ENCODE data around the gene SEMA6C. TPM values are rescaled to one million over a fixed set of nuclear protein-coding genes. Genes with fewer than 3 reads are reported as not detected.

Gene SEMA6C, protein sequence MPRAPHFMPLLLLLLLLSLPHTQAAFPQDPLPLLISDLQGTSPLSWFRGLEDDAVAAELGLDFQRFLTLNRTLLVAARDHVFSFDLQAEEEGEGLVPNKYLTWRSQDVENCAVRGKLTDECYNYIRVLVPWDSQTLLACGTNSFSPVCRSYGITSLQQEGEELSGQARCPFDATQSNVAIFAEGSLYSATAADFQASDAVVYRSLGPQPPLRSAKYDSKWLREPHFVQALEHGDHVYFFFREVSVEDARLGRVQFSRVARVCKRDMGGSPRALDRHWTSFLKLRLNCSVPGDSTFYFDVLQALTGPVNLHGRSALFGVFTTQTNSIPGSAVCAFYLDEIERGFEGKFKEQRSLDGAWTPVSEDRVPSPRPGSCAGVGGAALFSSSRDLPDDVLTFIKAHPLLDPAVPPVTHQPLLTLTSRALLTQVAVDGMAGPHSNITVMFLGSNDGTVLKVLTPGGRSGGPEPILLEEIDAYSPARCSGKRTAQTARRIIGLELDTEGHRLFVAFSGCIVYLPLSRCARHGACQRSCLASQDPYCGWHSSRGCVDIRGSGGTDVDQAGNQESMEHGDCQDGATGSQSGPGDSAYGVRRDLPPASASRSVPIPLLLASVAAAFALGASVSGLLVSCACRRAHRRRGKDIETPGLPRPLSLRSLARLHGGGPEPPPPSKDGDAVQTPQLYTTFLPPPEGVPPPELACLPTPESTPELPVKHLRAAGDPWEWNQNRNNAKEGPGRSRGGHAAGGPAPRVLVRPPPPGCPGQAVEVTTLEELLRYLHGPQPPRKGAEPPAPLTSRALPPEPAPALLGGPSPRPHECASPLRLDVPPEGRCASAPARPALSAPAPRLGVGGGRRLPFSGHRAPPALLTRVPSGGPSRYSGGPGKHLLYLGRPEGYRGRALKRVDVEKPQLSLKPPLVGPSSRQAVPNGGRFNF
- total RNA-seq = 1 to 10 TPM; 3.6 to 3.8 TPM

DNA sequence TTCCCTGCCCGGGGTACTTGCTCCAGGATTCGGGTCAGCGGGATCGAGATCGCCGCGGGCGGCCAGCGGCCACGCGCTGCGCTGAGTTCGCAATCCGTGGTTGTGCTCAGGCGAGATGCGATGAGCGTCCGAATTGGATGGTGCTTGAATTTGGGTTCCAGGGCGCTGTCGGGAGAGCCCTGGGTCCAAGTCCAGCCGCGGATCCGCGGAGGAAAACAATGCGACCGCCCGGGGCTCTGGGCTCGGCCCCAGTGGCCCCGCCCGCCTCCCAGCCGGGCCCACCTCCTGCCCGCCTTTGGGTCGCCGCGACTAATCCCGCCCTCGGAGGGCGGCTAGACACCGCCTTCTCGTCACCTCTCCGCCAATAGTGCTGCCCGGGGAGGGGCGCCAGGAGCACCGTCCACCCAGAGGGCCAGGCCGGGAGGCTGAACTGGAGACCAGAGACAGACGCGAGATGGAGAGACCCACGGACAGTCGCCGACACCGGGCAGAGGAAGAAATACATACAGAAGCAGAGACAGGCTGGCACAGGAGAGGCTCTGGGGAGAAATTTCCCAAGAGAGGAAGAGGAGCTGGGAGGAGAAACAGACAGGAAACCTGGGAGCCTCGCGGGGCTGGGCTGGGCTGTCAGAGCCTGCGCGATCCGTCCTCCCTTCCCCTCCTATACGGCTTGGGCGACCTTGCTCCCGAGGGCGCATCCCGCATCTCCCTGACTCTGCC, at the start of gene SEMA6C:
Gene SEMA6C, minus strand, starts transcription at position 220 of the 720 bp plus-strand sequence. CDS start 4,010 bp downstream, outside the sequence.

DNA sequence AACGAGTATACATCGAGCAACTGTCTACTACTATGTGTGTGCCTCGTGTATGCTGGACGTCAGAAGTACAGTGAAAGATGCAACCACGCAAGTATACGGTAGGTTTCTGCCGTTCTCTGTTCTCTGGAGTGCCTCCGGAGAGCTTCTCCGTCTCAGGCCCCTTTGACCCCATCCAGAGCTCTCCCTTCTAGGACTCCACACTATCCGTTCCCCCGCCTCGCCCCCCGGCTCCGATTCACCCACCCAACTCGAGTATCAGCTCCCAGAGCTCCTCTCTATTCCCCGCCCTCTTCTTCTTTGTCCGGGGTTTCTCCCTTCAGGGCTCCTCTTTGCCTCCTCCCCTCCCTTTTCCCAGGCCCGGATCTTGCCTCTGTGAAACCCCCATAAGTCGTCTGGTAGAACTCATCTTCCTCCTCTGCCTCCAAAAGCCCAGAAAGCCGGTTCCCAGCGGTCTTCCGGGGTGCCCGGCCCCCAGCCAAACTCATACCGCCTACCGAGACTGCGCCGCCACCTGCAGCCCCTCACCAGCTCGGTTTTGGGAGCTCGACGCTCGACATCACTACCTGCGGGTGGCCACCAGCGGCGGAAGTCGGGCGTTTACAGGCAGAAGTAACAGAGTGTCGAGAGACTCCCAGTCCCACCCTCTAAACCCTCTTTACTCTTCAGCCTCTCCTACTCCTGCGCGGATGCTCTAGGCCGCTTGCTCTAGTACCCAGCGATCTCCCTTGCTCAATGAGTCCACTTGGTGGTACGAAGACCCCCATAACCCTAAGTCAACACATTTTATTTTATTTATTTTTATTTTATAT, 43.4 kb upstream of the SEMA6C start, which contains the start of gene VPS72:
Gene VPS72, minus strand, starts transcription at position 561 of the 809 bp plus-strand sequence. Its CDS starts 76 bp downstream, at position 485.

DNA sequence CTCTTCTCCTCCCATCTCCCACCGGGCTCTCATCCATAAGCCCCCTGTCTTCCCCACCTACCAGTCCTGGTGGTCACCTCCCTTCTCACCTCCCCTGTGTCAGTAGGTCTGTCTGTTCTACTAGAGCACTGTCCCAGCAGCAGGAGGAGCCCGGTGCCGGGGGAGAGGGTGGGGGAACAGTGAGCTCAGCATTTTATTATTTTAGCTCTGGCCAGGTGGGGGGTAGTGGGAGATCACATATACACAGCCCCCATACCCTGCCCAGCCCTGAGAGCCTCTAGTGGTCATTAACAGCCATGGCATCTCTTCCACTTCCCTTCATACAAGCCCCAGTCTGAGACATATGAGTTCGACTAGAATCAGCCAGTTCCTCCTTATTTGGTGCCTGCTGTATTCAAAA, 29.4 kb upstream of the SEMA6C start, which contains the start of gene TMOD4:
Gene TMOD4, minus strand, starts transcription at position 119 of the 400 bp plus-strand sequence. CDS start 1,106 bp downstream, outside the sequence.

DNA sequence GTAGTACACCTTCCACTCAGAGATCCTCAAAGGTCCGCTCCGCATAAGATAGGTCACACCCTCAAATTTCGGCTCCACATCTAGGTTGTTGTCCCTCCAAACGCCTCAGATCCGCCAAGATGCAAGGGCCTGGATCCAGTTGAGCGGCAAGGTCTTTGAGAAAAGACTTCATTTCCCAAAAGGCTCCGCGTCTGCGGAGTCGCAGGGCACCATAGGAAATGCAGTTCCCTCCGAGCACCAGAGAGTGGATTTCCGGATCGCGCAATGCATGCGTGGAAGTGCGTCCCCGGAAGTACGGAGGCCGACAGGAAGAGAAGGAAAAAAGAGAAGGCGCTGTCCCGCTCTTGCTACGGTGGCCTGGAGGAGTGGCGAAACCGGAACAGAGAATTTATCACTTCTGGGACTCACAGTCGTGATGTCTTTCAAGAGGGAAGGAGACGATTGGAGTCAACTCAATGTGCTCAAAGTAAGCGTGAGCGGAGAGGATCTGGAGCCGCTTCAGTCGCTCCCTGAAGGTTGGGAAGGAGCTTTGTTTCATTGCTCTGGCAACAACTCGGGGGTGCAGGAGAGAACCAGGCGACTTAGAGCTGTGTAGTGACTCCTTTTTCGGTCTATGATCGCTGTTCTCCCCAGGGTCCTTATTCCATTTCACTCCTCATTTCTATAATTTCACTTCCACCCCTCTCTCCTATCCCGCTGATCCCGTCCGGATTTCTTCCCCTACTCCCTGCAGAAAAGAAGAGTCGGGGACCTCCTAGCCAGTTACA, 19.5 kb upstream of the SEMA6C start, which contains the start of the genes LYSMD1 and SCNM1:
Gene LYSMD1, minus strand, starts transcription at position 165 of the 767 bp plus-strand sequence. CDS start 644 bp downstream, outside the sequence.
Gene SCNM1, plus strand, starts transcription at position 407 of the 767 bp plus-strand sequence. Its CDS starts 9 bp downstream, at position 416.

DNA sequence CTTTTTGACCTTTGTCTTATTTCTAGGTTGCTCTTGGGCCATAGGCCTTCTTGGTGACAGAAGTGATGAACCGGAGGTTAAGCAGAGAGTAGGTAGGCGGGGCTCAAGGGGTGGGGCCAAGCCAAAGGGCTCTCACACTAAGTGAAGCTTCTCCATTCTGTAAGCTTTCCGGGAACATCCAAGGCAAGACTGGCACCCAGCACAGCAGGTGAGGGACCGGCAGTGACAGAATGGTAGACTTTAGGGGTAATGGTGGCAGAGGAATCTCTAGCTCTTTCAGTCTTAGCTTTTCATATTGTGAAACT, 10.0 kb upstream of the SEMA6C start, which contains the start of gene TNFAIP8L2:
Gene TNFAIP8L2, plus strand, starts transcription at position 135 of the 305 bp plus-strand sequence. CDS start 2,049 bp downstream, outside the sequence.

Other genes with a start within 250 kb of the SEMA6C start
- 10 to 100 TPM; 53.5 to 59.7 TPM for gene SETDB1, start 220.3 kb downstream of the SEMA6C start, total RNA-seq
- gene CERS2, start 171.8 kb downstream of the SEMA6C start, total RNA-seq = 100 to 1,000 TPM; 152 to 153 TPM
- not detected for gene ANXA9, start 164.3 kb downstream of the SEMA6C start, total RNA-seq
- gene MINDY1, start 139.7 kb downstream of the SEMA6C start, total RNA-seq = 10 to 100 TPM; 37.4 to 37.7 TPM
- 10 to 100 TPM; 18.5 to 20.5 TPM for gene PRUNE1, start 138.2 kb downstream of the SEMA6C start, total RNA-seq
- gene BNIPL, start 110.0 kb downstream of the SEMA6C start, total RNA-seq = 1 to 10 TPM; 1.0 to 1.1 TPM
- gene C1orf56, start 98.9 kb downstream of the SEMA6C start, total RNA-seq = 1 to 10 TPM; 1.2 to 1.4 TPM
- 100 to 1,000 TPM; 362 to 368 TPM for gene CDC42SE1, start 87.0 kb downstream of the SEMA6C start, total RNA-seq
- 1 to 10 TPM; 4.0 to 4.1 TPM for gene MLLT11, start 86.2 kb downstream of the SEMA6C start, total RNA-seq
- 10 to 100 TPM; 27.7 to 30.6 TPM for gene GABPB2, start 75.9 kb downstream of the SEMA6C start, total RNA-seq
- gene TNFAIP8L2, start 10.0 kb upstream of the SEMA6C start, total RNA-seq = 10 to 100 TPM; 41.8 to 42.4 TPM
- gene LYSMD1, start 19.3 kb upstream of the SEMA6C start, total RNA-seq = 1 to 10 TPM; 2.7 to 3.1 TPM
- gene SCNM1, start 19.5 kb upstream of the SEMA6C start, total RNA-seq = 10 to 100 TPM; 59.5 to 61.1 TPM
- 1 to 10 TPM; 3.2 to 4.4 TPM for gene TMOD4, start 29.4 kb upstream of the SEMA6C start, total RNA-seq
- 10 to 100 TPM; 74.6 to 77.0 TPM for gene VPS72, start 43.6 kb upstream of the SEMA6C start, total RNA-seq
- 10 to 100 TPM; 57.7 to 59.3 TPM for gene PIP5K1A, start 51.9 kb upstream of the SEMA6C start, total RNA-seq
- 100 to 1,000 TPM; 163 to 173 TPM for gene PSMD4, start 108.1 kb upstream of the SEMA6C start, total RNA-seq
- gene ZNF687, start 135.7 kb upstream of the SEMA6C start, total RNA-seq = 10 to 100 TPM; 27.7 to 27.9 TPM
- 10 to 100 TPM; 65.2 to 65.6 TPM for gene PI4KB, start 180.8 kb upstream of the SEMA6C start, total RNA-seq
- 10 to 100 TPM; 66.6 to 69.5 TPM for gene RFX5, start 200.6 kb upstream of the SEMA6C start, total RNA-seq
- gene SELENBP1, start 226.1 kb upstream of the SEMA6C start, total RNA-seq = not detected

Data from activated naive CD4-positive, alpha-beta T cell treated with anti-CD3 and anti-CD28 coated beads, Interleukin-2, amount 10 ng/mL, durations not matched to agents 5 hours and 36 hours (primary cell).